Keratinocyte (primary cell): ENCODE data around the gene ELP4. TPM values are rescaled to one million over a fixed set of nuclear protein-coding genes. Genes with fewer than 3 reads are reported as not detected.
"Not testable (repeated sequence)": the region's sequence is repeated elsewhere in the genome, so short reads cannot be mapped to it uniquely, and the experiment has no call there.

Experiments used
- DNase-seq: peaks from one replicate; pipeline ENCODE4 v3.0.0-alpha.2; 2011; ENCODE audit warnings: low read depth, missing footprints, low spot score
- FAIRE-seq: peaks from 2 replicates; lab custom pipeline; 2011; peaks lifted over from hg19 to GRCh38; lab: Jason Lieb, UNC
- H2AFZ ChIP-seq: 2 replicates; pipeline ENCODE4 v1.6.0; 2012; ENCODE audit warnings: low read length, control low read depth, inconsistent platforms; ENCODE audit not compliant: control insufficient read depth
- H3K27ac ChIP-seq: 2 replicates; pipeline ENCODE4 v1.5.1; 2011; ENCODE audit warnings: low read length; ENCODE audit not compliant: control insufficient read depth, insufficient read depth
- H3K27me3 ChIP-seq: 3 replicates; pipeline ENCODE4 v1.6.0; 2011; ENCODE audit warnings: low read length; ENCODE audit not compliant: control insufficient read depth, insufficient read depth; ENCODE audit errors: extremely low read depth
- H3K36me3 ChIP-seq, 2 experiments: 2 replicates in 1 of 2; 3 replicates in 1 of 2; pipeline ENCODE4 v1.5.1; 2011; ENCODE audit warnings: low read length in 2 of 2, mild to moderate bottlenecking in 1 of 2; ENCODE audit not compliant: control insufficient read depth in 2 of 2, insufficient read depth in 2 of 2; ENCODE audit errors: extremely low read depth in 1 of 2
- H3K4me1 ChIP-seq: 3 replicates; pipeline ENCODE4 v1.5.1; 2011; ENCODE audit warnings: low read length; ENCODE audit not compliant: control insufficient read depth, insufficient read depth; ENCODE audit errors: extremely low read depth
- H3K4me2 ChIP-seq: 3 replicates; pipeline ENCODE4 v1.6.0; 2011; ENCODE audit warnings: low read depth, low read length; ENCODE audit not compliant: control insufficient read depth, insufficient read depth; ENCODE audit errors: extremely low read depth
- H3K4me3 ChIP-seq, 3 experiments: fragments of 200-600 bp in 1 of 3; sonication (generic) in 1 of 3; 2 replicates in 2 of 3; 3 replicates in 1 of 3; pipeline ENCODE4 v1.5.1; 2011 to 2016; ENCODE audit warnings: low read length in 3 of 3, mild to moderate bottlenecking in 3 of 3, control low read depth in 2 of 3, inconsistent platforms in 1 of 3, low read depth in 1 of 3, mixed read lengths in 1 of 3, mixed run types in 1 of 3, moderate library complexity in 1 of 3; ENCODE audit not compliant: control insufficient read depth in 2 of 3, insufficient read depth in 2 of 3; ENCODE audit errors: extremely low read depth in 1 of 3
- H3K79me2 ChIP-seq: 2 replicates; pipeline ENCODE4 v1.6.0; 2012; ENCODE audit warnings: low read length; ENCODE audit not compliant: control insufficient read depth, insufficient read depth
- H3K9ac ChIP-seq: 3 replicates; pipeline ENCODE4 v1.6.0; 2011; ENCODE audit warnings: low read length; ENCODE audit not compliant: control insufficient read depth, insufficient read depth; ENCODE audit errors: extremely low read depth
- H3K9me1 ChIP-seq: 3 replicates; pipeline ENCODE4 v1.6.0; 2011; ENCODE audit warnings: low read length; ENCODE audit not compliant: control insufficient read depth, insufficient read depth; ENCODE audit errors: extremely low read depth
- H3K9me3 ChIP-seq: 2 replicates; pipeline ENCODE4 v1.5.1; 2012; ENCODE audit warnings: low read depth, low read length; ENCODE audit not compliant: control insufficient read depth
- H4K20me1 ChIP-seq: 3 replicates; pipeline ENCODE4 v1.6.0; 2011; ENCODE audit warnings: low read length; ENCODE audit not compliant: control insufficient read depth, insufficient read depth; ENCODE audit errors: extremely low read depth
- CTCF ChIP-seq, 3 experiments: IDR thresholded peaks in 1 of 3; conservative IDR thresholded peaks in 1 of 3; optimal IDR thresholded peaks in 1 of 3; 2 replicates in 2 of 3; 3 replicates in 1 of 3; pipeline versions ENCODE3 to v1.5.1; 2011; ENCODE audit warnings: low read length in 3 of 3, mild to moderate bottlenecking in 3 of 3, moderate library complexity in 2 of 3, control low read depth in 1 of 3, inconsistent platforms in 1 of 3; ENCODE audit not compliant: insufficient read depth in 2 of 3; ENCODE audit errors: extremely low read depth in 1 of 3
- EZH2 ChIP-seq: IDR thresholded peaks from one replicate; pipeline ENCODE4 v1.6.1; 2012; ENCODE audit warnings: inconsistent platforms, mild to moderate bottlenecking, low read length, moderate library complexity
- dilution Hi-C: fragments of 300-500 bp; cut with MboI; formaldehyde crosslinking; loops from one replicate; pipeline ENCODE4 v1.7.0; 2020; ENCODE audit warnings: low sequenced_read_pairs; ENCODE audit not compliant: extremely low pct_ligation_motif_present
- polyA plus RNA-seq, 5 experiments: library from polyadenylated mRNA; depleted of rRNA in 3 of 5; stranded (reverse) in 3 of 5; stranded (forward) in 1 of 5; unstranded in 1 of 5; fragments of >200 nt; gene quantifications; 1 replicate in 1 of 5; 2 replicates in 3 of 5; 3 replicates in 1 of 5; pipeline versions ENCODE4 v1.2.1 to v1.2.3, GENCODE V29; 2011 to 2012; ENCODE audit warnings: missing spikeins in 2 of 5, low read depth in 1 of 5, low replicate concordance in 1 of 5

The ELP4 gene
- polyA plus RNA-seq, 1 donor (not counting 4 experiments of a cell fraction or from before 2014, with no cell fraction given) = 29.6 TPM

- TF ChIP-seq EZH2 = no peak
- TF ChIP-seq CTCF (optimal IDR thresholded peaks at IDR 0.05 in 1 of 3, IDR thresholded peaks at IDR 0.05 in 1 of 3, conservative IDR thresholded peaks at IDR 0.05 in 1 of 3; ENCODE audit: extremely low read depth in 1 of 3, insufficient read depth in 2 of 3, low read length in 3 of 3) = no peak
- H2AFZ ChIP-seq = no peak overlapping the region
- H3K27me3 ChIP-seq = no peaks in the 10 kb centered on the region
- FAIRE-seq = no peak
- DNase-seq = no peak
- dilution Hi-C loops = no loop called here
- no peak overlapping the region for H3K9ac ChIP-seq
- H4K20me1 ChIP-seq = no peaks in the 10 kb centered on the region
- no peaks in the 10 kb centered on the region for H3K79me2 ChIP-seq
- H3K4me1 ChIP-seq = no peaks in the 10 kb centered on the region
- H3K4me2 ChIP-seq = no peak overlapping the region
- no peaks in the 10 kb centered on the region for H3K9me1 ChIP-seq
- H3K36me3 ChIP-seq = no peaks in the 10 kb centered on the region
- no peak overlapping the region for H3K27ac ChIP-seq
- H3K4me3 ChIP-seq = no peak overlapping the region
- no peaks in the 10 kb centered on the region for H3K9me3 ChIP-seq
Observed at GRCh38 chr11:31690516-31690915, 180.9 kb downstream of the ELP4 start.

- no peak for TF ChIP-seq CTCF (optimal IDR thresholded peaks at IDR 0.05 in 1 of 3, IDR thresholded peaks at IDR 0.05 in 1 of 3, conservative IDR thresholded peaks at IDR 0.05 in 1 of 3; ENCODE audit: extremely low read depth in 1 of 3, insufficient read depth in 2 of 3, low read length in 3 of 3)
- TF ChIP-seq EZH2 = no peak
- dilution Hi-C loops = no loop called here
- no peak for FAIRE-seq
Observed at GRCh38 chr11:31692466-31692865, 182.9 kb downstream of the ELP4 start.

DNA sequence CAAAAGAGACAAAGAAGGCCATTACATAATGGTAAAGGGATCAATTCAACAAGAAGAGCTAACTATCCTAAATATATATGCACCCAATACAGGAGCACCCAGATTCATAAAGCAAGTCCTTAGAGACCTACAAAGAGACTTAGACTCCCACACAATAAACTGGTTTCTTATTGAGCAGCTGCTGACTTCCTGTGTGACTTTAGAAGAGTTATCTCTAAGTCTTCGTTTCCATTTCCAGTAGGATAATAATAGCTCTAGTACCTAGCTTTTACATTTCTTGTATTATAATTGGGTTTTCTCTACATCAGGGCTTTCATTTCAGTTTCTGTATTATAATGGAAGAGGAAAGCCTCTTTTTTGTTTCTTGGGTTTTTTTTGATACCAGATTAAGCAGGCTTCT lies 187.5 kb downstream of the ELP4 start:
- H3K27me3 ChIP-seq, H2AFZ ChIP-seq, H3K79me2 ChIP-seq, H4K20me1 ChIP-seq, H3K4me2 ChIP-seq, H3K4me3 ChIP-seq, H3K9me1 ChIP-seq, dilution Hi-C loops, H3K9me3 ChIP-seq, H3K36me3 ChIP-seq, H3K4me1 ChIP-seq, H3K9ac ChIP-seq, DNase-seq, FAIRE-seq, H3K27ac ChIP-seq: not testable (repeated sequence)

More at GRCh38 chr11:31692466-31692865, 182.9 kb downstream of the ELP4 start:
- Histone ChIP-seq H3K4me2 (no peak overlapping the region), H3K9me3 (no peaks in the 10 kb centered on the region), H4K20me1 (no peaks in the 10 kb centered on the region), H3K4me1 (no peaks in the 10 kb centered on the region), H3K27ac (no peak overlapping the region), H3K9me1 (no peaks in the 10 kb centered on the region), H3K27me3 (no peaks in the 10 kb centered on the region), H3K36me3 (no peaks in the 10 kb centered on the region), H3K79me2 (no peaks in the 10 kb centered on the region), H2AFZ (no peak overlapping the region), H3K9ac (no peak overlapping the region), H3K4me3 (no peak overlapping the region)
- no peak for DNase-seq
